ENCODE results near the gene CDH23. TPM values are rescaled to one million over a fixed set of nuclear protein-coding genes. Genes with fewer than 3 reads are reported as not detected.

CDH23 gene
- total and polyA plus RNA-seq, 5 donors: 2.4 to 6.3 (median 5.2) TPM

- 40% methylated on average over 41 of the region's 41 CpGs for WGBS
- DNase-seq: peak in 1 of 3 donors; percentile 72
- intact Hi-C loops (cut with DNase I): no loop called here
These were observed 409.3 kb downstream of the CDH23 start for GRCh38 chr10:71805776-71806703.

DNA sequence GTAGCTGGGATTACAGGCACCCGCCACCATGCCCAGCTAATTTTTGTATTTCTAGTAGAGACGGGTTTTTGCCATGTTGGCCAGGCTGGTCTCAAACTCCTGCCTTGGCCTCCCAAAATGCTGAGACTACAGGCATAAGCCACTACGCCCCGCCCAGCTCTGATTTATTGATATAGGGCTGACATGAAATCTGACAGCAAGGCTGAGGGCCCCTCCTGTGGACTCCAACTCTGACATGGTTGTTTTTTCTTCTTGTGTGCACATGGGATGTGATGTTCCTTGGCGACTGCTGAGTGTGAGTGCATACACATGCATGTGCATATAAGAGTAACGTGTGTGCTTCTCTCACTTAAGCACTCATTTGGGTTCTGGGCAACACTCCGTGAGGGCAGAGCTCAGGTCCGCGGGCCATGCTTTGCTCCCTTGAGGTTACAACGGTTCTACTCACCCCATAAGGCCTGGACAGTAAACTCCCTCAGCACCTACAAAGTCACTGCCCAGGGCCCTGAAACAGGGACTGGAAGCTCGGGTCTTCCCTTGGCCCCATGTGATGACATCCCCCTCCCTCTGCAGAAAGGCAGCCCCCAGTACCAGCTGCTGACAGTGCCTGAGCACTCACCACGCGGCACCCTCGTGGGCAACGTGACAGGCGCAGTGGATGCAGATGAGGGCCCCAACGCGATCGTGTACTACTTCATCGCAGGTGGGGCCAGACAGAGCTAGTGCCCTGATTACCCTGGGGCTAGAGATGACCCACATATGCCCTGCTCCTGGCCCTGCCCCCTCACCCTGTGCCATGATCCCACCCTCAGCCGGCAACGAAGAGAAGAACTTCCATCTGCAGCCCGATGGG is 410.2 kb downstream of the CDH23 start:
- ATAC-seq: no peak
- Histone ChIP-seq H3K27ac (ENCODE audit: low read length) (no peak overlapping the region), H3K4me3 (ENCODE audit: low read length) (no peak overlapping the region), H3K27me3 (ENCODE audit: control insufficient read depth, insufficient read depth) (no peaks in the 10 kb centered on the region), H3K4me1 (ENCODE audit: control insufficient read depth, insufficient read depth, low read length) (no peaks in the 10 kb centered on the region), H3K9me3 (ENCODE audit: control insufficient read depth, low read length) (no peaks in the 10 kb centered on the region)
- 93% methylated on average over 23 of the region's 23 CpGs for WGBS
- DNase-seq: no peak
- intact Hi-C loops (cut with DNase I): no loop called here

More at GRCh38 chr10:71805776-71806703, 409.3 kb downstream of the CDH23 start:
- ATAC-seq: peak; percentile 55 to 80
- Histone ChIP-seq H3K27ac (ENCODE audit: low read length) (no peak overlapping the region), H3K4me3 (ENCODE audit: low read length) (no peak overlapping the region), H3K4me1 (ENCODE audit: control insufficient read depth, insufficient read depth, low read length) (no peaks in the 10 kb centered on the region), H3K27me3 (ENCODE audit: control insufficient read depth, insufficient read depth) (no peaks in the 10 kb centered on the region), H3K9me3 (ENCODE audit: control insufficient read depth, low read length) (no peaks in the 10 kb centered on the region)

GRCh38 chr10:71807557-71808510 is 411.1 kb downstream of the CDH23 start:
- H3K4me1 ChIP-seq (ENCODE audit: control insufficient read depth, insufficient read depth, low read length): no peaks in the 10 kb centered on the region
- ATAC-seq (no peak), DNase-seq (peak in 1 of 3 donors; percentile 40)
- intact Hi-C loops (cut with DNase I): no loop called here
- WGBS: 92% methylated on average over 21 of the region's 21 CpGs
- H3K4me3 ChIP-seq (ENCODE audit: low read length): no peak overlapping the region
- no peaks in the 10 kb centered on the region for H3K27me3 ChIP-seq (ENCODE audit: control insufficient read depth, insufficient read depth)
- no peak overlapping the region for H3K27ac ChIP-seq (ENCODE audit: low read length)
- no peaks in the 10 kb centered on the region for H3K9me3 ChIP-seq (ENCODE audit: control insufficient read depth, low read length)

DNA sequence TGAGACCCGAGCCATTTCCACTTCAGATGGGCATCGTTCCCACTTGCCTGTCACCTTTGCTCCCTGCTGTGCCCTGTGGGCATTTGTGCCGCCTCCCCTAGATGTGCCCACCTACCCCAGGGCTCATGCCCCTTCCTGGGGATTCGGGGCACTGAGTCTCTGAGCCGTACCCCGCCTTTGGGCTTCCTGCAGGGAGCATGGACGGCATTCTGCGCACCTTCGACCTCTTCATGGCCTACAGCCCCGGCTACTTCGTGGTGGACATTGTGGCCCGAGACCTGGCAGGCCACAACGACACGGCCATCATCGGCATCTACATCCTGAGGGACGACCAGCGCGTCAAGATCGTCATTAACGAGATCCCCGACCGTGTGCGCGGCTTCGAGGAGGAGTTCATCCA is 412.9 kb downstream of the CDH23 start:
- Histone ChIP-seq H3K27ac (ENCODE audit: low read length) (no peak overlapping the region), H3K9me3 (ENCODE audit: control insufficient read depth, low read length) (no peaks in the 10 kb centered on the region), H3K4me1 (ENCODE audit: control insufficient read depth, insufficient read depth, low read length) (no peaks in the 10 kb centered on the region), H3K4me3 (ENCODE audit: low read length) (no peak overlapping the region), H3K27me3 (ENCODE audit: control insufficient read depth, insufficient read depth) (no peaks in the 10 kb centered on the region)
- 87% methylated on average over 25 of the region's 25 CpGs for WGBS
- ATAC-seq: no peak
- no peak for DNase-seq
- intact Hi-C loops (cut with DNase I): loop anchor here (5.0 to 10.0 kb wide), 5 partner anchors 415 to 497 kb away; partner anchors contain the start of genes CDH23 (in 1 of the 4) and SLC29A3 (in 1 of the 4)

GRCh38 chr10:71810048-71810750 is 413.5 kb downstream of the CDH23 start:
- 86% methylated on average over 13 of the region's 13 CpGs for WGBS
- no peak for ATAC-seq
- H3K4me1 ChIP-seq (ENCODE audit: control insufficient read depth, insufficient read depth, low read length): no peaks in the 10 kb centered on the region
- H3K27me3 ChIP-seq (ENCODE audit: control insufficient read depth, insufficient read depth): no peaks in the 10 kb centered on the region
- H3K9me3 ChIP-seq (ENCODE audit: control insufficient read depth, low read length): no peaks in the 10 kb centered on the region
- intact Hi-C loops (cut with DNase I): loop anchor here (5.0 to 10.0 kb wide), 5 partner anchors 415 to 498 kb away; partner anchors contain the start of genes CDH23 (in 1 of the 4) and SLC29A3 (in 1 of the 4)
- H3K27ac ChIP-seq (ENCODE audit: low read length): no peak overlapping the region
- no peak overlapping the region for H3K4me3 ChIP-seq (ENCODE audit: low read length)
- peak in 1 of 3 donors; percentile 43 for DNase-seq

DNA sequence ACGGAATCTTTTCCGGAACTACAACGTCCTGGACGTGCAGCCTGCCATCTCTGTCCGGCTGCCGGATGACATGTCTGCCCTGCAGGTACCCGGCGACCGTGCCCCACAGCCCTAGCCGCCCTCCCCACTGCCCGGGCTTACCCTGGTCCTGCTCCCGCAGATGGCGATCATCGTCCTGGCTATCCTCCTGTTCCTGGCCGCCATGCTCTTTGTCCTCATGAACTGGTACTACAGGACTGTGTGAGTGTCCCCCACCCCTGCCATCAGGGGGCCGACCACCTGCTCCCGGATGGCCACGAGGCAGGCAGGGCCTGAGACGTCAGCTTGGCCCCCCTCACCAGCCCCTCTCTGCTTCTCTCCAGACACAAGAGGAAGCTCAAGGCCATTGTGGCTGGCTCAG is 414.6 kb downstream of the CDH23 start:
- intact Hi-C loops (cut with DNase I): loop anchor here (5.0 to 10.0 kb wide), 5 partner anchors 417 to 499 kb away; partner anchors contain the start of genes CDH23 (in 1 of the 4) and SLC29A3 (in 1 of the 4)
- H3K4me1 ChIP-seq (ENCODE audit: control insufficient read depth, insufficient read depth, low read length): no peaks in the 10 kb centered on the region
- WGBS: 87% methylated on average over 19 of the region's 19 CpGs
- peak in 1 of 3 donors; percentile 57 for DNase-seq
- no peak overlapping the region for H3K27ac ChIP-seq (ENCODE audit: low read length)
- H3K9me3 ChIP-seq (ENCODE audit: control insufficient read depth, low read length): no peaks in the 10 kb centered on the region
- no peak for ATAC-seq
- H3K27me3 ChIP-seq (ENCODE audit: control insufficient read depth, insufficient read depth): no peaks in the 10 kb centered on the region
- H3K4me3 ChIP-seq (ENCODE audit: low read length): no peak overlapping the region

- intact Hi-C loops (cut with DNase I): loop anchor here (5.0 to 10.0 kb wide), 5 partner anchors 417 to 500 kb away; partner anchors contain the start of genes CDH23 (in 1 of the 4) and SLC29A3 (in 1 of the 4)
- DNase-seq (peak; percentile 71 to 90 (median 89)), ATAC-seq (peak; percentile 72 to 81)
- no peak overlapping the region for H3K4me3 ChIP-seq (ENCODE audit: low read length)
- peaks cover 2% of the 10 kb centered on the region for H3K4me1 ChIP-seq (ENCODE audit: control insufficient read depth, insufficient read depth, low read length)
- 43% methylated on average over 22 of the region's 22 CpGs for WGBS
- H3K27ac ChIP-seq (ENCODE audit: low read length): no peak overlapping the region
- H3K9me3 ChIP-seq (ENCODE audit: control insufficient read depth, low read length): no peaks in the 10 kb centered on the region
- no peaks in the 10 kb centered on the region for H3K27me3 ChIP-seq (ENCODE audit: control insufficient read depth, insufficient read depth)
These were observed 415.5 kb downstream of the CDH23 start for GRCh38 chr10:71812016-71812912.

GRCh38 chr10:71812913-71813590 is 416.3 kb downstream of the CDH23 start:
- H3K4me1 ChIP-seq (ENCODE audit: control insufficient read depth, insufficient read depth, low read length): peaks cover 2% of the 10 kb centered on the region
- DNase-seq (peak in 1 of 3 donors; percentile 61), ATAC-seq (peak in 1 of 2 donors; percentile 2)
- no peaks in the 10 kb centered on the region for H3K27me3 ChIP-seq (ENCODE audit: control insufficient read depth, insufficient read depth)
- no peaks in the 10 kb centered on the region for H3K9me3 ChIP-seq (ENCODE audit: control insufficient read depth, low read length)
- WGBS: 56% methylated on average over 11 of the region's 11 CpGs
- H3K27ac ChIP-seq (ENCODE audit: low read length): no peak overlapping the region
- no peak overlapping the region for H3K4me3 ChIP-seq (ENCODE audit: low read length)
- intact Hi-C loops (cut with DNase I): loop anchor here (5.0 to 10.0 kb wide), 5 partner anchors 418 to 501 kb away; partner anchors contain the start of genes CDH23 (in 1 of the 4) and SLC29A3 (in 1 of the 4)

All from right cardiac atrium (tissue), 5 donors.